ENCODE results near the gene ING4.
A peak's percentile ranks its signal among the peaks of the same experiment; 100 is the strongest.

ING4 gene

GRCh38 chr12:6697584-6698351 is 34.8 kb upstream of the ING4 start:
- Histone ChIP-seq H3K36me3 (ENCODE audit: control insufficient read depth, insufficient read depth, low read length) (no peaks in the 10 kb centered on the region), H3K4me3 (ENCODE audit: insufficient read depth, low read depth, low read length) (no peak overlapping the region), H3K9me3 (ENCODE audit: control insufficient read depth, low read length) (no peaks in the 10 kb centered on the region), H3K4me1 (ENCODE audit: control insufficient read depth, insufficient read depth, low read length) (peaks cover 12% of the 10 kb centered on the region), H3K27ac (ENCODE audit: insufficient read depth, low read depth, low read length, poor library complexity, severe bottlenecking) (no peak overlapping the region), H3K27me3 (ENCODE audit: control insufficient read depth, insufficient read depth, low read length, poor library complexity, severe bottlenecking) (peaks cover 46% of the 10 kb centered on the region)
- 84% methylated on average over 17 of the region's 17 CpGs for WGBS, 2 experiments

- Histone ChIP-seq H3K9me3 (ENCODE audit: control insufficient read depth, low read length) (no peaks in the 10 kb centered on the region), H3K27me3 (ENCODE audit: control insufficient read depth, insufficient read depth, low read length, poor library complexity, severe bottlenecking) (peaks cover 38% of the 10 kb centered on the region), H3K4me3 (ENCODE audit: insufficient read depth, low read depth, low read length) (no peak overlapping the region), H3K27ac (ENCODE audit: insufficient read depth, low read depth, low read length, poor library complexity, severe bottlenecking) (no peak overlapping the region), H3K4me1 (ENCODE audit: control insufficient read depth, insufficient read depth, low read length) (peaks cover 12% of the 10 kb centered on the region), H3K36me3 (ENCODE audit: control insufficient read depth, insufficient read depth, low read length) (no peaks in the 10 kb centered on the region)
- 94 to 95% methylated on average over 17 of the region's 17 CpGs for WGBS, 2 experiments
Measured at GRCh38 chr12:6696690-6697583, 34.0 kb upstream of the ING4 start.

- no peak overlapping the region for H3K27ac ChIP-seq (ENCODE audit: insufficient read depth, low read depth, low read length, poor library complexity, severe bottlenecking)
- 88 to 94% methylated on average over 11 of the region's 11 CpGs for WGBS, 2 experiments
- peaks cover 12% of the 10 kb centered on the region for H3K4me1 ChIP-seq (ENCODE audit: control insufficient read depth, insufficient read depth, low read length)
- H3K36me3 ChIP-seq (ENCODE audit: control insufficient read depth, insufficient read depth, low read length): no peaks in the 10 kb centered on the region
- no peaks in the 10 kb centered on the region for H3K9me3 ChIP-seq (ENCODE audit: control insufficient read depth, low read length)
- H3K4me3 ChIP-seq (ENCODE audit: insufficient read depth, low read depth, low read length): no peak overlapping the region
- peaks cover 24% of the 10 kb centered on the region for H3K27me3 ChIP-seq (ENCODE audit: control insufficient read depth, insufficient read depth, low read length, poor library complexity, severe bottlenecking)
Measured at GRCh38 chr12:6695313-6696045, 32.6 kb upstream of the ING4 start.

- Histone ChIP-seq H3K36me3 (ENCODE audit: control insufficient read depth, insufficient read depth, low read length) (no peaks in the 10 kb centered on the region), H3K9me3 (ENCODE audit: control insufficient read depth, low read length) (no peaks in the 10 kb centered on the region), H3K27ac (ENCODE audit: insufficient read depth, low read depth, low read length, poor library complexity, severe bottlenecking) (no peak overlapping the region), H3K27me3 (ENCODE audit: control insufficient read depth, insufficient read depth, low read length, poor library complexity, severe bottlenecking) (peaks cover 16% of the 10 kb centered on the region), H3K4me3 (ENCODE audit: insufficient read depth, low read depth, low read length) (no peak overlapping the region), H3K4me1 (ENCODE audit: control insufficient read depth, insufficient read depth, low read length) (peaks cover 16% of the 10 kb centered on the region)
- 91 to 96% methylated on average over 9 of the region's 9 CpGs for WGBS, 2 experiments
Measured at GRCh38 chr12:6694701-6695100, 31.8 kb upstream of the ING4 start.

GRCh38 chr12:6693832-6694355 is 31.0 kb upstream of the ING4 start:
- Histone ChIP-seq H3K9me3 (ENCODE audit: control insufficient read depth, low read length) (no peaks in the 10 kb centered on the region), H3K27me3 (ENCODE audit: control insufficient read depth, insufficient read depth, low read length, poor library complexity, severe bottlenecking) (peaks cover 8% of the 10 kb centered on the region), H3K4me3 (ENCODE audit: insufficient read depth, low read depth, low read length) (no peak overlapping the region), H3K4me1 (ENCODE audit: control insufficient read depth, insufficient read depth, low read length) (peaks cover 9% of the 10 kb centered on the region), H3K36me3 (ENCODE audit: control insufficient read depth, insufficient read depth, low read length) (no peaks in the 10 kb centered on the region), H3K27ac (ENCODE audit: insufficient read depth, low read depth, low read length, poor library complexity, severe bottlenecking) (no peak overlapping the region)
- WGBS, 2 experiments: 90 to 92% methylated on average over 4 of the region's 4 CpGs

GRCh38 chr12:6692888-6693287 is 30.0 kb upstream of the ING4 start:
- H3K4me1 ChIP-seq (ENCODE audit: control insufficient read depth, insufficient read depth, low read length): peaks cover 4% of the 10 kb centered on the region
- no peaks in the 10 kb centered on the region for H3K27me3 ChIP-seq (ENCODE audit: control insufficient read depth, insufficient read depth, low read length, poor library complexity, severe bottlenecking)
- no peak overlapping the region for H3K4me3 ChIP-seq (ENCODE audit: insufficient read depth, low read depth, low read length)
- no peaks in the 10 kb centered on the region for H3K9me3 ChIP-seq (ENCODE audit: control insufficient read depth, low read length)
- H3K36me3 ChIP-seq (ENCODE audit: control insufficient read depth, insufficient read depth, low read length): no peaks in the 10 kb centered on the region
- WGBS, 2 experiments: 50 to 71% methylated on average over 1 to 2 of the region's 2 CpGs
- H3K27ac ChIP-seq (ENCODE audit: insufficient read depth, low read depth, low read length, poor library complexity, severe bottlenecking): no peak overlapping the region

GRCh38 chr12:6691473-6691872 is 28.6 kb upstream of the ING4 start:
- Histone ChIP-seq H3K4me1 (ENCODE audit: control insufficient read depth, insufficient read depth, low read length) (peaks cover 13% of the 10 kb centered on the region), H3K4me3 (ENCODE audit: insufficient read depth, low read depth, low read length) (no peak overlapping the region), H3K9me3 (ENCODE audit: control insufficient read depth, low read length) (no peaks in the 10 kb centered on the region), H3K27ac (ENCODE audit: insufficient read depth, low read depth, low read length, poor library complexity, severe bottlenecking) (no peak overlapping the region), H3K27me3 (ENCODE audit: control insufficient read depth, insufficient read depth, low read length, poor library complexity, severe bottlenecking) (no peaks in the 10 kb centered on the region), H3K36me3 (ENCODE audit: control insufficient read depth, insufficient read depth, low read length) (no peaks in the 10 kb centered on the region)
- WGBS, 2 experiments: 88% methylated on average over 4 of the region's 4 CpGs

- Histone ChIP-seq H3K27ac (ENCODE audit: insufficient read depth, low read depth, low read length, poor library complexity, severe bottlenecking) (peak within 1 kb of the TSS; percentile 93), H3K4me3 (ENCODE audit: insufficient read depth, low read depth, low read length) (peak within 1 kb of the TSS; percentile 85), H3K36me3 (ENCODE audit: control insufficient read depth, insufficient read depth, low read length) (no peaks in the 10 kb centered on the region), H3K9me3 (ENCODE audit: control insufficient read depth, low read length) (no peaks in the 10 kb centered on the region), H3K27me3 (ENCODE audit: control insufficient read depth, insufficient read depth, low read length, poor library complexity, severe bottlenecking) (no peaks in the 10 kb centered on the region), H3K4me1 (ENCODE audit: control insufficient read depth, insufficient read depth, low read length) (peaks cover 13% of the 10 kb centered on the region)
- 0% methylated on average over 67 to 70 of the region's 72 CpGs for WGBS, 2 experiments
Measured at GRCh38 chr12:6688999-6689882, 26.3 kb upstream of the ING4 start, which contains the start of gene ZNF384. TSS of gene ZNF384 (minus strand) at chr12:6689375. CDS start at chr12:6679520, 9,855 bp downstream.

GRCh38 chr12:6688543-6688998 is 25.7 kb upstream of the ING4 start:
- H3K36me3 ChIP-seq (ENCODE audit: control insufficient read depth, insufficient read depth, low read length): no peaks in the 10 kb centered on the region
- no peaks in the 10 kb centered on the region for H3K9me3 ChIP-seq (ENCODE audit: control insufficient read depth, low read length)
- 0 to 1% methylated on average over 13 of the region's 13 CpGs for WGBS, 2 experiments
- H3K4me1 ChIP-seq (ENCODE audit: control insufficient read depth, insufficient read depth, low read length): peaks cover 13% of the 10 kb centered on the region
- no peaks in the 10 kb centered on the region for H3K27me3 ChIP-seq (ENCODE audit: control insufficient read depth, insufficient read depth, low read length, poor library complexity, severe bottlenecking)
- peak overlapping the region; percentile 93 for H3K27ac ChIP-seq (ENCODE audit: insufficient read depth, low read depth, low read length, poor library complexity, severe bottlenecking)
- H3K4me3 ChIP-seq (ENCODE audit: insufficient read depth, low read depth, low read length): peak overlapping the region; percentile 85

All from ectodermal cell (in vitro differentiated cells).